Ovary (tissue), 3 donors: Measurements from ENCODE around the gene TPM1.

Source experiments
- POLR2A ChIP-seq: fragments of 450-650 bp; IDR thresholded peaks from one replicate; pipeline ENCODE4 v1.6.1; 2017; ENCODE audit warnings: antibody characterized with exemption, mild to moderate bottlenecking, moderate library complexity
- TF ChIP-seq, protein P1 (sequence below), 3 donors: fragments of 450-650 bp in 2 of 3; fragments of 200-600 bp in 1 of 3; IDR thresholded peaks; one replicate each; pipeline versions ENCODE4 v1.5.1 to v1.8.0; 2016 to 2022; ENCODE audit warnings: antibody characterized with exemption in 3 of 3, mild to moderate bottlenecking in 1 of 3
- donor health status: DM: no; HTN: no; CAD: no.

DNA sequence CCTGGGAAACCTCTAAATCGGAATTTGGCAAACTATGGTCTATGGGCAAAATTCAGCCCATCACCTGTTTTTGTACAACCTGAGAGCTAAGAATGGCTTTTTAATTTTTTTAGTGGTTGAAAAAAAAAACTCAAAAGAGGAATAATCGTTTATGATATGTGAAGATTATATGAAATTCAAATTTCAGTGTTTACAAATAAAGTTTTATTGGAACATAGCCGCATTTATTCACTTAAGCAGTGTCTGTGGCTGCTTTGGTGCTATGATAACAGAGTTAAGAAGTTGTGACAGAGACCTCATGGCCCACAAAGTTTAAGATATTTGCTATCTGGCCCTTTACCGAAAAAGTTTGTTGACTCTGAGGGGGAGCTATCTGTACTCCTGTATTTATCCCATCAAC is 42.7 kb downstream of the TPM1 start:
- TF ChIP-seq, protein P1, sequence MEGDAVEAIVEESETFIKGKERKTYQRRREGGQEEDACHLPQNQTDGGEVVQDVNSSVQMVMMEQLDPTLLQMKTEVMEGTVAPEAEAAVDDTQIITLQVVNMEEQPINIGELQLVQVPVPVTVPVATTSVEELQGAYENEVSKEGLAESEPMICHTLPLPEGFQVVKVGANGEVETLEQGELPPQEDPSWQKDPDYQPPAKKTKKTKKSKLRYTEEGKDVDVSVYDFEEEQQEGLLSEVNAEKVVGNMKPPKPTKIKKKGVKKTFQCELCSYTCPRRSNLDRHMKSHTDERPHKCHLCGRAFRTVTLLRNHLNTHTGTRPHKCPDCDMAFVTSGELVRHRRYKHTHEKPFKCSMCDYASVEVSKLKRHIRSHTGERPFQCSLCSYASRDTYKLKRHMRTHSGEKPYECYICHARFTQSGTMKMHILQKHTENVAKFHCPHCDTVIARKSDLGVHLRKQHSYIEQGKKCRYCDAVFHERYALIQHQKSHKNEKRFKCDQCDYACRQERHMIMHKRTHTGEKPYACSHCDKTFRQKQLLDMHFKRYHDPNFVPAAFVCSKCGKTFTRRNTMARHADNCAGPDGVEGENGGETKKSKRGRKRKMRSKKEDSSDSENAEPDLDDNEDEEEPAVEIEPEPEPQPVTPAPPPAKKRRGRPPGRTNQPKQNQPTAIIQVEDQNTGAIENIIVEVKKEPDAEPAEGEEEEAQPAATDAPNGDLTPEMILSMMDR (IDR thresholded peaks at IDR 0.05): no peak
- TF ChIP-seq POLR2A: no peak
